Ovary (tissue), 3 donors: ENCODE measurements around the gene COL23A1.

Experiments used
- CTCF ChIP-seq, 3 donors: fragments of 450-650 bp in 2 of 3; fragments of 200-600 bp in 1 of 3; IDR thresholded peaks; one replicate each; pipeline versions ENCODE4 v1.5.1 to v1.8.0; 2016 to 2022; ENCODE audit warnings: antibody characterized with exemption in 3 of 3, mild to moderate bottlenecking in 1 of 3
- EP300 ChIP-seq: sonication (generic); formaldehyde crosslinking; IDR thresholded peaks from one replicate; pipeline ENCODE4 v1.6.1; 2017; ENCODE audit warnings: antibody characterized with exemption
- POLR2A ChIP-seq: fragments of 450-650 bp; IDR thresholded peaks from one replicate; pipeline ENCODE4 v1.6.1; 2017; ENCODE audit warnings: antibody characterized with exemption, mild to moderate bottlenecking, moderate library complexity
- donor health status: DM: no; HTN: no; CAD: no.

DNA sequence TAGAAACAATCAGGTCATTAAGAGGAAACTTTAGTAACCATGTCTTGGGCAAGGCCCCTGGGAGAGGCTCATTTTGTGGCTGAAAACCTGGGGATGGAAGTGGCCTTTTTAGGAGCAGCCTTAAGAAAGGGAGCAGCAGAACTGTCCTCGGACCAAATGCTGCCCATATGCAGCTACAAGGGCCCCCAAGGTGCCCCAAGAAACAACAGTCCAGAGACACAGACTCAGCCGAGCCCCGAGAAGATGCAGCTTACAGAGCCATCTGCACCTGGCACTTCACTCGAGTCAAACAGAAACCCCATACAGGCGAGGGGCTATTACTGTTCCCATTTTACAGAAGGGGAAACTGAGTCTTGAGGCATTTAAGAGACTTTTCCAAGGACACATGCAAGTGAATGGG is 58.0 kb downstream of the COL23A1 start:
- TF ChIP-seq CTCF (IDR thresholded peaks at IDR 0.05) = no peak
- no peak for TF ChIP-seq POLR2A
- no peak for TF ChIP-seq EP300
